HepG2 (cell line): ENCODE results near the gene PSEN1. TPM values are rescaled to one million over a fixed set of nuclear protein-coding genes. Genes with fewer than 3 reads are reported as not detected.

Source experiments
- ATAC-seq: fragments of 200-7000 bp; cut with Tn5 transposase; 3 replicates; pipeline ENCODE4 v1.9.1; 2020; ENCODE audit warnings: mild to moderate bottlenecking, moderate library complexity
- BruUV-seq: library from RNA; stranded (reverse); fragments of 400-500 nt; replicated peaks from 2 replicates; lab custom pipeline; 2021; lab: Mats Ljungman, UMichigan
- CTCF ChIA-PET: fragments of 300-600 bp; formaldehyde crosslinking; extraction: SDS; loops from one replicate; lab custom pipeline; 2021; ENCODE audit warnings: low total read pairs, inconsistent platforms, low intra/inter-chr PET ratio; lab: Yijun Ruan, JAX
- POLR2A ChIA-PET: fragments of 350-600 bp; sonication (Branson Sonifier 250); formaldehyde crosslinking; loops from one replicate; lab custom pipeline; 2020; ENCODE audit warnings: antibody characterized with exemption, inconsistent platforms; lab: Yijun Ruan, JAX
- DNase-seq: peaks from one replicate; pipeline ENCODE4 v3.0.0-alpha.2; 2015; ENCODE audit warnings: low spot score
- FAIRE-seq: peaks from 3 replicates; lab custom pipeline; 2011; peaks lifted over from hg19 to GRCh38; lab: Jason Lieb, UNC
- H2AFZ ChIP-seq: one replicate; pipeline ENCODE4 v1.6.1; 2011; ENCODE audit warnings: low read length, inconsistent platforms
- H3K27ac ChIP-seq: fragments of 300-600 bp; 3 replicates; pipeline ENCODE4 v1.8.0; 2011; ENCODE audit warnings: mixed run types, mild to moderate bottlenecking, mixed read lengths, low read length, inconsistent platforms; ENCODE audit not compliant: insufficient read depth; ENCODE audit errors: extremely low read length
- H3K27me3 ChIP-seq, 2 experiments: fragments of 200-600 bp in 1 of 2; 2 replicates in 1 of 2; 3 replicates in 1 of 2; pipeline versions ENCODE4 v1.6.0 to v1.8.0; 2011; ENCODE audit warnings: low read length in 2 of 2, mild to moderate bottlenecking in 2 of 2, moderate library complexity in 2 of 2, inconsistent platforms in 1 of 2; ENCODE audit not compliant: insufficient read depth in 2 of 2, control insufficient read depth in 1 of 2
- H3K36me3 ChIP-seq, 2 experiments: fragments of 200-600 bp in 1 of 2; replicated peaks in 1 of 2; 2 replicates in 1 of 2; 3 replicates in 1 of 2; pipeline versions ENCODE4 v1.5.1 to v1.8.0; 2011; ENCODE audit warnings: low read length in 2 of 2, inconsistent platforms in 1 of 2; ENCODE audit not compliant: insufficient read depth in 2 of 2, control insufficient read depth in 1 of 2
- H3K4me1 ChIP-seq: 2 replicates; pipeline ENCODE4 v1.5.1; 2012; ENCODE audit warnings: low read length, inconsistent platforms; ENCODE audit not compliant: insufficient read depth
- H3K4me2 ChIP-seq: 2 replicates; pipeline ENCODE4 v1.6.0; 2011; ENCODE audit warnings: low read depth, low read length, inconsistent platforms
- H3K4me3 ChIP-seq, 3 experiments: fragments of 200-600 bp in 1 of 3; sonication (generic), shearing (Covaris generic) in 1 of 3; replicated peaks in 1 of 3; 2 replicates each; pipeline ENCODE4 v1.5.1; 2011 to 2016; ENCODE audit warnings: low read length in 3 of 3, inconsistent platforms in 2 of 3, low read depth in 2 of 3, mild to moderate bottlenecking in 2 of 3, control low read depth in 1 of 3, mixed read lengths in 1 of 3; ENCODE audit not compliant: insufficient read depth in 1 of 3
- H3K79me2 ChIP-seq: one replicate; pipeline ENCODE4 v1.6.1; 2011; ENCODE audit warnings: low read length, inconsistent platforms; ENCODE audit not compliant: insufficient read depth
- H3K9ac ChIP-seq: 2 replicates; pipeline ENCODE4 v1.6.0; 2011; ENCODE audit warnings: mild to moderate bottlenecking, low read depth, low read length, inconsistent platforms; ENCODE audit not compliant: insufficient read depth
- H3K9me3 ChIP-seq: 2 replicates; pipeline ENCODE4 v1.5.1; 2012; ENCODE audit warnings: mild to moderate bottlenecking, low read length
- H4K20me1 ChIP-seq: 2 replicates; pipeline ENCODE4 v1.6.0; 2011; ENCODE audit warnings: inconsistent platforms, mild to moderate bottlenecking, low read length, moderate library complexity; ENCODE audit not compliant: insufficient read depth
- CEBPB ChIP-seq: IDR thresholded peaks from 2 replicates; pipeline ENCODE4 v1.6.1; 2011; ENCODE audit warnings: low read depth, low read length, improper control_type of control experiment, borderline replicate concordance
- FOSL2 ChIP-seq: sonication (generic); formaldehyde crosslinking; IDR thresholded peaks from 2 replicates; pipeline ENCODE4 v1.4.0; 2020; ENCODE audit warnings: missing genetic modification reagents
- KAT7 ChIP-seq: IDR thresholded peaks from 2 replicates; pipeline ENCODE4 v1.6.1; 2018; ENCODE audit warnings: borderline replicate concordance, missing compliant biosample characterization
- NR2F6 ChIP-seq, 2 experiments: IDR thresholded peaks; 2 replicates each; pipeline ENCODE4 v1.6.1; 2016; ENCODE audit warnings: antibody characterized with exemption in 1 of 2, mild to moderate bottlenecking in 1 of 2
- SATB2 ChIP-seq: sonication (generic); formaldehyde crosslinking; IDR thresholded peaks from 2 replicates; pipeline ENCODE4 v1.5.0; 2020; ENCODE audit warnings: missing genetic modification reagents
- SIN3A ChIP-seq: IDR thresholded peaks from 2 replicates; pipeline ENCODE4 v1.6.1; 2011; ENCODE audit warnings: low read depth, mild to moderate bottlenecking, control low read depth, low read length, borderline replicate concordance
- SP4 ChIP-seq: sonication (generic); formaldehyde crosslinking; IDR thresholded peaks from 2 replicates; pipeline ENCODE4 v1.8.1; 2023; ENCODE audit warnings: mild to moderate bottlenecking, missing genetic modification reagents
- TP53 ChIP-seq: sonication (generic); formaldehyde crosslinking; conservative IDR thresholded peaks from 2 replicates; pipeline ENCODE4 v1.4.0; 2020; ENCODE audit warnings: missing genetic modification reagents
- YEATS2 ChIP-seq: sonication (generic); formaldehyde crosslinking; IDR thresholded peaks from 2 replicates; pipeline ENCODE4 v1.4.0; 2020; ENCODE audit warnings: missing genetic modification reagents, borderline replicate concordance
- ZMYM4 ChIP-seq: sonication (generic); formaldehyde crosslinking; IDR thresholded peaks from 2 replicates; pipeline ENCODE4 v1.8.1; 2023; ENCODE audit warnings: mild to moderate bottlenecking, missing genetic modification reagents
- ZNF326 ChIP-seq: sonication (generic); formaldehyde crosslinking; IDR thresholded peaks from 2 replicates; pipeline ENCODE4 v1.4.0; 2020; ENCODE audit warnings: missing genetic modification reagents, borderline replicate concordance
- ZNF441 ChIP-seq: sonication (generic); formaldehyde crosslinking; IDR thresholded peaks from 2 replicates; pipeline ENCODE4 v1.7.0; 2021; ENCODE audit warnings: missing genetic modification reagents, borderline replicate concordance
- ZNF503 ChIP-seq: sonication (generic); formaldehyde crosslinking; IDR thresholded peaks from 2 replicates; pipeline ENCODE4 v1.4.0; 2020; ENCODE audit warnings: missing genetic modification reagents
- ZNF619 ChIP-seq: sonication (generic); formaldehyde crosslinking; IDR thresholded peaks from 2 replicates; pipeline ENCODE4 v1.4.0; 2020; ENCODE audit warnings: mild to moderate bottlenecking, missing genetic modification reagents
- ZNF629 ChIP-seq: sonication (generic); formaldehyde crosslinking; conservative IDR thresholded peaks from 2 replicates; pipeline ENCODE4 v1.5.0; 2020; ENCODE audit warnings: missing genetic modification reagents
- WGBS: methylation state at CpG from one replicate; pipeline ENCODE4 v1.1.6; 2017; ENCODE audit warnings: low lambda C conversion rate; 5-methylcytosine and 5-hydroxymethylcytosine counted together
- in situ Hi-C: cut with HindIII; loops from 2 replicates; pipeline ENCODE4 v1.10.0; 2017; ENCODE audit warnings: low pct_unique_long_range_greater_than_20kb; ENCODE audit not compliant: extremely low pct_ligation_motif_present
- intact Hi-C: fragments of 100-400 bp; cut with micrococcal nuclease; formaldehyde crosslinking; loops from one replicate; pipeline ENCODE4 v1.10.0; 2022; ENCODE audit not compliant: unreplicated experiment
- polyA plus RNA-seq, 8 experiments: library from polyadenylated mRNA; depleted of rRNA in 3 of 8; stranded (reverse) in 7 of 8; unstranded in 1 of 8; fragments of >200 nt; fragmentation: Illumina TruSeq in 4 of 8; extraction: Trizol in 4 of 8; gene quantifications; 2 replicates each; pipeline versions ENCODE4 v1.2.1 to v1.2.3, GENCODE V29; 2011 to 2016; ENCODE audit warnings: low read depth in 4 of 8, missing spikeins in 1 of 8, mixed read lengths in 1 of 8; ENCODE audit not compliant: insufficient read depth in 1 of 8
- total RNA-seq, 5 experiments: library from RNA; depleted of rRNA; stranded (reverse); fragments of >200 nt; fragmentation: Illumina TruSeq; extraction: Trizol; gene quantifications; 2 replicates each; pipeline ENCODE4 v1.2.3, GENCODE V29; 2016; ENCODE audit warnings: low read depth in 1 of 5
- TF ChIP-seq, protein P1 (sequence below): sonication (generic); formaldehyde crosslinking; IDR thresholded peaks from 2 replicates; pipeline ENCODE4 v1.8.1; 2023; ENCODE audit warnings: mild to moderate bottlenecking, missing genetic modification reagents
- TF ChIP-seq, protein P2 (sequence below): sonication (generic); formaldehyde crosslinking; IDR thresholded peaks from 2 replicates; pipeline ENCODE4 v1.5.0; 2020; ENCODE audit warnings: missing genetic modification reagents

PSEN1 gene
- total and polyA plus RNA-seq, 2 of the 13 experiments (the other 11 are each of a cell fraction or from before 2014, with no cell fraction given) = 12.5 to 26.6 TPM

- TF ChIP-seq ZNF619 (CRISPR knock-in tag) (no peak), CEBPB (peak; percentile 31; the same call in 1 of the 2 replicates), FOSL2 (peak; percentile 68), SP4 (CRISPR knock-in tag) (no peak), SATB2 (CRISPR knock-in tag) (no peak), TP53 (CRISPR knock-in tag) (no peak)
- TF ChIP-seq, all 625 proteins: peak for 5
Observed at GRCh38 chr14:73227812-73228781, 91.8 kb downstream of the PSEN1 start (continued).

DNA sequence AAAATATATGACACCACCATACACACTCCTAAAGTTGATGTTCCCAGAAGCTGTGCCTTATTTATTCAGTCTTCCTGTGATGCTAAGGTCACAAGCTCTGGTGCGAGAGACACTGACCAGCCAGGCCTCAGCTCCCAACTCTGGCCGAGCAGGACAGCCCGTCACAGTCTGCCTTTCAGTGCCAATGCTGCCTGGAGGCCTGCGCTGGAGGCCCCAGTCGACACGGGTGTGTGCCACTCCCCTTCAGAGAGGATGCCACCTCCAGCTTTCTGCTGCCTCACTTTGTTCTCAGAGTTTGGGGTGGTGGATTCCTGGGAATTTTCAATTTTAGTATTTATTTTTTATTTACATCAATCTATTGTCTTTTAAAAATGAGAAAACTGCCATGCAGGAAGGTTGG lies 93.7 kb downstream of the PSEN1 start:
- no peaks in the 10 kb centered on the region for H3K9me3 ChIP-seq
- no peak for DNase-seq
- no peaks in the 10 kb centered on the region for H4K20me1 ChIP-seq
- H2AFZ ChIP-seq = no peak overlapping the region
- peaks cover 45% of the 10 kb centered on the region for H3K4me1 ChIP-seq
- no TSS peak for BruUV-seq
- 85% methylated on average over 4 of the region's 6 CpGs for WGBS
- peaks cover 5 to 26% of the 10 kb centered on the region in 2 experiments; a peak in 4 of 5 replicates for H3K27me3 ChIP-seq
- no peak for FAIRE-seq
- ChIA-PET POLR2A (no interaction called here), CTCF (no interaction called here)
- no peak overlapping the region for H3K9ac ChIP-seq
- H3K36me3 ChIP-seq = no peaks in the 10 kb centered on the region
- intact Hi-C loops = loop anchor here (2.0 to 10.0 kb wide), 2 partner anchors 55 to 243 kb away; no protein-coding TSS in a partner anchor
- no peak overlapping the region for H3K4me3 ChIP-seq
- in situ Hi-C loops = loop anchor here (5.0 kb wide), 2 partner anchors 37 to 242 kb away; no protein-coding TSS in a partner anchor
- no peak overlapping the region for H3K4me2 ChIP-seq
- no peaks in the 10 kb centered on the region for H3K79me2 ChIP-seq
- no peak for ATAC-seq
- H3K27ac ChIP-seq = no peak overlapping the region
- TF ChIP-seq, protein P1, sequence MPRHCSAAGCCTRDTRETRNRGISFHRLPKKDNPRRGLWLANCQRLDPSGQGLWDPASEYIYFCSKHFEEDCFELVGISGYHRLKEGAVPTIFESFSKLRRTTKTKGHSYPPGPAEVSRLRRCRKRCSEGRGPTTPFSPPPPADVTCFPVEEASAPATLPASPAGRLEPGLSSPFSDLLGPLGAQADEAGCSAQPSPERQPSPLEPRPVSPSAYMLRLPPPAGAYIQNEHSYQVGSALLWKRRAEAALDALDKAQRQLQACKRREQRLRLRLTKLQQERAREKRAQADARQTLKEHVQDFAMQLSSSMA (CRISPR knock-in tag) = no peak
- TF ChIP-seq, protein P2, sequence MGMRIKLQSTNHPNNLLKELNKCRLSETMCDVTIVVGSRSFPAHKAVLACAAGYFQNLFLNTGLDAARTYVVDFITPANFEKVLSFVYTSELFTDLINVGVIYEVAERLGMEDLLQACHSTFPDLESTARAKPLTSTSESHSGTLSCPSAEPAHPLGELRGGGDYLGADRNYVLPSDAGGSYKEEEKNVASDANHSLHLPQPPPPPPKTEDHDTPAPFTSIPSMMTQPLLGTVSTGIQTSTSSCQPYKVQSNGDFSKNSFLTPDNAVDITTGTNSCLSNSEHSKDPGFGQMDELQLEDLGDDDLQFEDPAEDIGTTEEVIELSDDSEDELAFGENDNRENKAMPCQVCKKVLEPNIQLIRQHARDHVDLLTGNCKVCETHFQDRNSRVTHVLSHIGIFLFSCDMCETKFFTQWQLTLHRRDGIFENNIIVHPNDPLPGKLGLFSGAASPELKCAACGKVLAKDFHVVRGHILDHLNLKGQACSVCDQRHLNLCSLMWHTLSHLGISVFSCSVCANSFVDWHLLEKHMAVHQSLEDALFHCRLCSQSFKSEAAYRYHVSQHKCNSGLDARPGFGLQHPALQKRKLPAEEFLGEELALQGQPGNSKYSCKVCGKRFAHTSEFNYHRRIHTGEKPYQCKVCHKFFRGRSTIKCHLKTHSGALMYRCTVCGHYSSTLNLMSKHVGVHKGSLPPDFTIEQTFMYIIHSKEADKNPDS (CRISPR knock-in tag) = no peak
- no peak for TF ChIP-seq ZNF441 (CRISPR knock-in tag)
- no peak for TF ChIP-seq NR2F6 (IDR thresholded peaks at IDR 0.05)
- no peak for TF ChIP-seq NR2F6 (CRISPR knock-in tag; IDR thresholded peaks at IDR 0.05)
- no peak for TF ChIP-seq ZMYM4 (CRISPR knock-in tag)
- no peak for TF ChIP-seq KAT7
- no peak for TF ChIP-seq SIN3A
- no peak for TF ChIP-seq ZNF503 (CRISPR knock-in tag)
- TF ChIP-seq YEATS2 (CRISPR knock-in tag) = no peak
- TF ChIP-seq ZNF629 = no peak
- TF ChIP-seq ZNF326 = no peak
